HepG2 (cell line): ENCODE data around the gene VWA2. TPM values are rescaled to one million over a fixed set of nuclear protein-coding genes. Genes with fewer than 3 reads are reported as not detected.

Experiments
- ATAC-seq: fragments of 200-7000 bp; cut with Tn5 transposase; 3 replicates; pipeline ENCODE4 v1.9.1; 2020; ENCODE audit warnings: mild to moderate bottlenecking, moderate library complexity
- BruUV-seq: library from RNA; stranded (reverse); fragments of 400-500 nt; replicated peaks from 2 replicates; lab custom pipeline; 2021; lab: Mats Ljungman, UMichigan
- CTCF ChIA-PET: fragments of 300-600 bp; formaldehyde crosslinking; extraction: SDS; loops from one replicate; lab custom pipeline; 2021; ENCODE audit warnings: low total read pairs, inconsistent platforms, low intra/inter-chr PET ratio; lab: Yijun Ruan, JAX
- POLR2A ChIA-PET: fragments of 350-600 bp; sonication (Branson Sonifier 250); formaldehyde crosslinking; loops from one replicate; lab custom pipeline; 2020; ENCODE audit warnings: antibody characterized with exemption, inconsistent platforms; lab: Yijun Ruan, JAX
- DNase-seq: peaks from one replicate; pipeline ENCODE4 v3.0.0-alpha.2; 2015; ENCODE audit warnings: low spot score
- FAIRE-seq: peaks from 3 replicates; lab custom pipeline; 2011; peaks lifted over from hg19 to GRCh38; lab: Jason Lieb, UNC
- H2AFZ ChIP-seq: one replicate; pipeline ENCODE4 v1.6.1; 2011; ENCODE audit warnings: low read length, inconsistent platforms
- H3K27ac ChIP-seq: fragments of 300-600 bp; 3 replicates; pipeline ENCODE4 v1.8.0; 2011; ENCODE audit warnings: mixed run types, mild to moderate bottlenecking, mixed read lengths, low read length, inconsistent platforms; ENCODE audit not compliant: insufficient read depth; ENCODE audit errors: extremely low read length
- H3K27me3 ChIP-seq, 2 experiments: fragments of 200-600 bp in 1 of 2; 2 replicates in 1 of 2; 3 replicates in 1 of 2; pipeline versions ENCODE4 v1.6.0 to v1.8.0; 2011; ENCODE audit warnings: low read length in 2 of 2, mild to moderate bottlenecking in 2 of 2, moderate library complexity in 2 of 2, inconsistent platforms in 1 of 2; ENCODE audit not compliant: insufficient read depth in 2 of 2, control insufficient read depth in 1 of 2
- H3K36me3 ChIP-seq, 2 experiments: fragments of 200-600 bp in 1 of 2; replicated peaks in 1 of 2; 2 replicates in 1 of 2; 3 replicates in 1 of 2; pipeline versions ENCODE4 v1.5.1 to v1.8.0; 2011; ENCODE audit warnings: low read length in 2 of 2, inconsistent platforms in 1 of 2; ENCODE audit not compliant: insufficient read depth in 2 of 2, control insufficient read depth in 1 of 2
- H3K4me1 ChIP-seq: 2 replicates; pipeline ENCODE4 v1.5.1; 2012; ENCODE audit warnings: low read length, inconsistent platforms; ENCODE audit not compliant: insufficient read depth
- H3K4me2 ChIP-seq: 2 replicates; pipeline ENCODE4 v1.6.0; 2011; ENCODE audit warnings: low read depth, low read length, inconsistent platforms
- H3K4me3 ChIP-seq, 3 experiments: fragments of 200-600 bp in 1 of 3; sonication (generic), shearing (Covaris generic) in 1 of 3; replicated peaks in 1 of 3; 2 replicates each; pipeline ENCODE4 v1.5.1; 2011 to 2016; ENCODE audit warnings: low read length in 3 of 3, inconsistent platforms in 2 of 3, low read depth in 2 of 3, mild to moderate bottlenecking in 2 of 3, control low read depth in 1 of 3, mixed read lengths in 1 of 3; ENCODE audit not compliant: insufficient read depth in 1 of 3
- H3K79me2 ChIP-seq: one replicate; pipeline ENCODE4 v1.6.1; 2011; ENCODE audit warnings: low read length, inconsistent platforms; ENCODE audit not compliant: insufficient read depth
- H3K9ac ChIP-seq: 2 replicates; pipeline ENCODE4 v1.6.0; 2011; ENCODE audit warnings: mild to moderate bottlenecking, low read depth, low read length, inconsistent platforms; ENCODE audit not compliant: insufficient read depth
- H3K9me3 ChIP-seq: 2 replicates; pipeline ENCODE4 v1.5.1; 2012; ENCODE audit warnings: mild to moderate bottlenecking, low read length
- H4K20me1 ChIP-seq: 2 replicates; pipeline ENCODE4 v1.6.0; 2011; ENCODE audit warnings: inconsistent platforms, mild to moderate bottlenecking, low read length, moderate library complexity; ENCODE audit not compliant: insufficient read depth
- ATF1 ChIP-seq: IDR thresholded peaks from 2 replicates; pipeline ENCODE4 v1.6.1; 2016; ENCODE audit warnings: mild to moderate bottlenecking, control low read depth
- DPF2 ChIP-seq: sonication (generic); formaldehyde crosslinking; IDR thresholded peaks from 2 replicates; pipeline ENCODE4 v1.4.0; 2020; ENCODE audit warnings: mild to moderate bottlenecking, low read depth, missing genetic modification reagents, borderline replicate concordance
- DZIP1 ChIP-seq: sonication (generic); formaldehyde crosslinking; IDR thresholded peaks from 2 replicates; pipeline ENCODE4 v1.5.0; 2020; ENCODE audit warnings: mild to moderate bottlenecking, missing genetic modification reagents
- FIP1L1 ChIP-seq: fragments of 200-400 bp; formaldehyde crosslinking; IDR thresholded peaks from 2 replicates; pipeline ENCODE4 v1.6.1; 2018; ENCODE audit warnings: low read depth, mild to moderate bottlenecking, low read length, moderate library complexity, borderline replicate concordance; ENCODE audit not compliant: insufficient read depth
- HOXA3 ChIP-seq: sonication (generic); formaldehyde crosslinking; IDR thresholded peaks from 2 replicates; pipeline ENCODE4 v1.5.0; 2020; ENCODE audit warnings: missing genetic modification reagents
- PRPF4 ChIP-seq: fragments of 200-400 bp; formaldehyde crosslinking; IDR thresholded peaks from 2 replicates; pipeline ENCODE4 v1.6.1; 2016; ENCODE audit warnings: low read length, low read depth; ENCODE audit not compliant: poor library complexity, severe bottlenecking
- RAD51 ChIP-seq: fragments of 450-650 bp; IDR thresholded peaks from 2 replicates; pipeline ENCODE4 v1.6.1; 2016; ENCODE audit warnings: borderline replicate concordance
- SETDB1 ChIP-seq: sonication (generic); formaldehyde crosslinking; IDR thresholded peaks from 2 replicates; pipeline ENCODE4 v1.5.1; 2020; ENCODE audit warnings: missing genetic modification reagents, mild to moderate bottlenecking, borderline replicate concordance
- SP1 ChIP-seq, 2 experiments: fragments of 450-650 bp in 1 of 2; sonication (generic) in 1 of 2; formaldehyde crosslinking in 1 of 2; IDR thresholded peaks; 2 replicates each; pipeline versions ENCODE4 v1.4.0 to v1.6.1; 2016 to 2020; ENCODE audit warnings: missing genetic modification reagents in 1 of 2
- TAF1 ChIP-seq: sonication (generic); formaldehyde crosslinking; IDR thresholded peaks from 2 replicates; pipeline ENCODE4 v1.4.0; 2020; ENCODE audit warnings: missing genetic modification reagents
- TBL1XR1 ChIP-seq: fragments of 150-350 bp; IDR thresholded peaks from 2 replicates; pipeline ENCODE4 v1.6.1; 2014; ENCODE audit warnings: borderline replicate concordance, low read length; ENCODE audit not compliant: partially characterized antibody
- ZBTB14 ChIP-seq: sonication (generic); formaldehyde crosslinking; IDR thresholded peaks from 2 replicates; pipeline ENCODE4 v1.4.0; 2020; ENCODE audit warnings: missing genetic modification reagents
- ZNF460 ChIP-seq: sonication (generic); formaldehyde crosslinking; IDR thresholded peaks from 2 replicates; pipeline ENCODE4 v1.5.1; 2020; ENCODE audit warnings: missing genetic modification reagents, mild to moderate bottlenecking, borderline replicate concordance
- in situ Hi-C: cut with HindIII; loops from 2 replicates; pipeline ENCODE4 v1.10.0; 2017; ENCODE audit warnings: low pct_unique_long_range_greater_than_20kb; ENCODE audit not compliant: extremely low pct_ligation_motif_present
- intact Hi-C: fragments of 100-400 bp; cut with micrococcal nuclease; formaldehyde crosslinking; loops from one replicate; pipeline ENCODE4 v1.10.0; 2022; ENCODE audit not compliant: unreplicated experiment
- polyA plus RNA-seq, 8 experiments: library from polyadenylated mRNA; depleted of rRNA in 3 of 8; stranded (reverse) in 7 of 8; unstranded in 1 of 8; fragments of >200 nt; fragmentation: Illumina TruSeq in 4 of 8; extraction: Trizol in 4 of 8; gene quantifications; 2 replicates each; pipeline versions ENCODE4 v1.2.1 to v1.2.3, GENCODE V29; 2011 to 2016; ENCODE audit warnings: low read depth in 4 of 8, missing spikeins in 1 of 8, mixed read lengths in 1 of 8; ENCODE audit not compliant: insufficient read depth in 1 of 8
- total RNA-seq, 5 experiments: library from RNA; depleted of rRNA; stranded (reverse); fragments of >200 nt; fragmentation: Illumina TruSeq; extraction: Trizol; gene quantifications; 2 replicates each; pipeline ENCODE4 v1.2.3, GENCODE V29; 2016; ENCODE audit warnings: low read depth in 1 of 5
- TF ChIP-seq, protein P1 (sequence below): sonication (generic); formaldehyde crosslinking; IDR thresholded peaks from 2 replicates; pipeline ENCODE4 v1.8.1; 2023; ENCODE audit warnings: mild to moderate bottlenecking, moderate library complexity, missing genetic modification reagents

The VWA2 gene
- total and polyA plus RNA-seq, 2 of the 13 experiments (the other 11 are each of a cell fraction or from before 2014, with no cell fraction given), result not detected

GRCh38 chr10:114234132-114234531, 4.9 kb upstream of the VWA2 start:
- Histone ChIP-seq H3K27ac (no peak overlapping the region), H3K9ac (no peak overlapping the region), H3K9me3 (no peaks in the 10 kb centered on the region), H3K79me2 (no peaks in the 10 kb centered on the region), H2AFZ (no peak overlapping the region), H3K4me1 (0 out of 2 replicates have a peak, but pooled peaks cover 4% of the 10 kb centered on the region), H3K36me3 (no peaks in the 10 kb centered on the region), H3K27me3 (peaks cover 0 to 29% of the 10 kb centered on the region in 2 experiments; a peak in 3 of 5 replicates), H3K4me2 (no peak overlapping the region), H4K20me1 (no peaks in the 10 kb centered on the region), H3K4me3 (no peak overlapping the region)
- intact Hi-C loops (no loop called here), in situ Hi-C loops (no loop called here)
- ChIA-PET POLR2A (no interaction called here), CTCF (no interaction called here)
- BruUV-seq, result no TSS peak
- TF ChIP-seq ZBTB14 (CRISPR knock-in tag) (no peak), TBL1XR1 (no peak), ATF1 (no peak), PRPF4 (no peak), RAD51 (no peak), ZNF460 (CRISPR knock-in tag) (no peak), FIP1L1 (no peak), DZIP1 (CRISPR knock-in tag) (no peak), DPF2 (CRISPR knock-in tag) (no peak), SP1 (IDR thresholded peaks at IDR 0.05) (no peak), SP1 (CRISPR knock-in tag; IDR thresholded peaks at IDR 0.05) (no peak), TAF1 (no peak), SETDB1 (CRISPR knock-in tag) (no peak), HOXA3 (CRISPR knock-in tag) (no peak)
- TF ChIP-seq, protein P1, sequence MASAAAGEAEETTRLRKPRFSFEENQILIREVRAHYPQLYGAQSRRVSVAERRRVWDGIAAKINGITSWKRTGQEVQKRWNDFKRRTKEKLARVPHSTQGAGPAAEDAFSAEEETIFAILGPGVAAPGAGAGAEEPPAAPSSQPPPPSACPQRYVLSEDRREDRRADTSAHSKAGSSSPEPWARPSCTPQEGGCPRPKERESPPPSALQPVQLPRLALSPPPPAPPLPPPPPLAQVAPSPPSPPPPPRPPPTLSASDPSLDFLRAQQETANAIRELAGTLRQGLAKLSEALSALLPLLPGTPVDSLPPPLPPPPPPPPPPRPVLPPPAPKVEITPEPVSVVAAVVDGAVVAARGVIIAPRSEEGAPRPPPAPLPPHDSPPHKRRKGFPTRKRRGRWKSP, result no peak
- DNase-seq (no peak), ATAC-seq (no peak), FAIRE-seq (no peak)
